GM21737 (cell line): ENCODE results near the gene FOCAD.

Source experiments
- ATAC-seq: cut with Tn5 transposase; IDR thresholded peaks from one replicate; pipeline ENCODE4 v1.9.1; 2021; ENCODE audit warnings: mild to moderate bottlenecking, moderate library complexity; ENCODE audit not compliant: unreplicated experiment

The FOCAD gene

GRCh38 chr9:20681467-20681866, 2.6 kb upstream of the FOCAD start:
- no peak for ATAC-seq

DNA sequence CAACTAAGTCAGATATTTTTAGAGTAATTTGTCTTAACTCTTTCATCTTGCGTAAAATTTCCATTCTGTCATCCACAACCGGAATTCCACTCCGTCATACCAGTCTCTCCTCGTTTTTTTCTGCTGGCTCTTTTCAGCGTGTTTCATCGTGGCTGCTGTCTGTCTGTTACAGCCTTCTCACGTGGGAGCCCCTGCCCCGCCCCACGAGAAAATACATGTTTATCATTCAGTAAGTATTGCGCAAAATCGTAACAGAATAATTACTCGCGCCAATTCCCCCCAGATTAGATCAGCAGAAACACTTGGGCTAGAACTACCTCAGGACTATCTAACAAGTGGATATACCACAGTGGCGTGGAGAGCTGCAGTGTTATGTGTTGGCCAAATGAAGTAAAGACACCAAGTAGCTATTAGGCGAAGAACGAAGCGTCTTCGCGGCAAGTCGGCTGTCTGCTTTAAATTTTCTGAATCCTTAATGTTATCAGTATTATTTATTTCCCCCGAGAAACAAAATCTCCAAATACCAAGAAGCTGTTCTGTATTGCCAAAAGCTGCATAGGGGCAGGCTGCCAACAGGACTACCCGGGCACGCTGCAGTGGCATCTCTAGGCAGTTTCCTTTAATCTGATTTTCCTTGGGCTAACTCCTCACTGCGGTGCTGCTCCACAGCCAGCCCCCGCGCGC, 566 bp upstream of the FOCAD start:
- ATAC-seq: peak; percentile 8

DNA sequence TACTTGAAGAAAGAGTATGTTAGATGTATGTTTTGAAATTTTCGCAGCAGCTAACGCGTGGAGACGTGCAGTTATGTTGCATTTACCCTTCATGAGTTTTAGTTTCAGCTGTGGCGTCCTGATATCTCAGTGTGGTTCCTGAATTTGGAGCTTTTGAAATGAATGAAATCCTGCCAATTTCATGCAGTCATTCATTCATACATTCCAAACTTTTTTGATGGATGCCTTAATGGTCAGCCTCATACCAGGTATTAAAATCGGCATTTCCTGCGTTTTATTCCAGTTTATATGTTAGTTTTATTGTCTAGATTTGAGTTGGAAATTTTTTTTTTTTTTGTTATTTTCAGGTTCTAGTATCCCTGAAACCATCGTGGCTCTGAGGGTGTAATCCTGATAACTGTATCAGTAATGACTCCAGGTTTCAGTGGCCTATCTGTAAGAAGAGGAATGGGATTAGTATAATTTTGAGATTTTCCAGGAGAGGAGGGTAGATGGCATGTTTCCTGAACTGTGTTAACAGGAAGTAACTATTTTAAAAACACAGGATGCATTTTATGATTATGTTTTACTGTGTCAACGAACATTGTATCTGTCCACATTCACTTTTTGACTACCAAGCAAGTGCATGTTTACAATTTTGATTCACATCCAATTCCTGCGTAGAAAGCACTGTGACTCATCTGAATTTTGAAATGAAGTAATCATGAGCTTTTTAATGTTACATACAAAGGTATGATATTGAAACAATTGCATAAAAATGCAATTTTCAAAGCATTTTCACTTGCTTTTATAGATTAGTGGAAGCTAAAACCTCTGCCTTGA, 1.0 kb downstream of the FOCAD start:
- no peak for ATAC-seq

DNA sequence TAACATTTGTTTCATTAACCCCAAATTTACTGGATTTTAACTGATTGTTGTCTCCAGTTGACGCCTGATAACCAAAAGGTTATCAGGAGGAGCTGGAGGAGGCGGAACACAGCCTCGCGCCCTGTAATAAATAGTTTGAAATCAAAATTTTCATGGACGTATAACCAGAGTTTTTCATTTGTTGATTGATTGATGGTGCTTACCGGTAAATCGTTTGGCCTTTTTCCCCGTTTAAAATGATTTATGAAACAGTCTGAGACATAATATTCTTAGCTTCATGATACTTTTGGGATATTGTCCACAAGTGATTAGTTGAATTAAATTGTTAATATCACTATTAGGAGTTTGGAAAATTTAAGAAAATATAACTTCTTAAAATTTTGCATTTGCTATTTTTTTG, 1.7 kb downstream of the FOCAD start:
- no peak for ATAC-seq

DNA sequence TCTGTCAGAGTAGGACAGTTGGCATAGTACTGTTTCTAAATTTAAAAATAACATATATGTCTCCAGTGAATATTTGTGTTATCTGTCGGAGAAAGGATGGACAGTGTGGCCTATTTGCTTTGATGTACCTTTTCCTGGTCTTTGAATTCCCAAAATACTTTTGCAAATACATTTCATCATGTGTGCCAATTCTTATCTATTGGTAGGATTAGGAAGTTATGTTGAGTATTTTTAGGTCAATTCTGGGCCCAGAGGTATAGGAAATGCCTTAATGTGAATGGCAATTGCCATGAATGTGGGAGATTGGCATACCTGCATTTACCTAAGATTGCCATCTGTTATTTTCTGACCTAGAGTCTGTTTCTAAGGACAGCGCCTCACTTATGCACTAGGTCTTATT, 5.8 kb downstream of the FOCAD start:
- ATAC-seq: no peak

- no peak for ATAC-seq
These were observed 8.5 kb downstream of the FOCAD start for GRCh38 chr9:20692554-20692953.

- no peak for ATAC-seq
These were observed 9.0 kb downstream of the FOCAD start for GRCh38 chr9:20693068-20693467.

- ATAC-seq: no peak
These were observed 10.2 kb downstream of the FOCAD start for GRCh38 chr9:20694248-20694647.

DNA sequence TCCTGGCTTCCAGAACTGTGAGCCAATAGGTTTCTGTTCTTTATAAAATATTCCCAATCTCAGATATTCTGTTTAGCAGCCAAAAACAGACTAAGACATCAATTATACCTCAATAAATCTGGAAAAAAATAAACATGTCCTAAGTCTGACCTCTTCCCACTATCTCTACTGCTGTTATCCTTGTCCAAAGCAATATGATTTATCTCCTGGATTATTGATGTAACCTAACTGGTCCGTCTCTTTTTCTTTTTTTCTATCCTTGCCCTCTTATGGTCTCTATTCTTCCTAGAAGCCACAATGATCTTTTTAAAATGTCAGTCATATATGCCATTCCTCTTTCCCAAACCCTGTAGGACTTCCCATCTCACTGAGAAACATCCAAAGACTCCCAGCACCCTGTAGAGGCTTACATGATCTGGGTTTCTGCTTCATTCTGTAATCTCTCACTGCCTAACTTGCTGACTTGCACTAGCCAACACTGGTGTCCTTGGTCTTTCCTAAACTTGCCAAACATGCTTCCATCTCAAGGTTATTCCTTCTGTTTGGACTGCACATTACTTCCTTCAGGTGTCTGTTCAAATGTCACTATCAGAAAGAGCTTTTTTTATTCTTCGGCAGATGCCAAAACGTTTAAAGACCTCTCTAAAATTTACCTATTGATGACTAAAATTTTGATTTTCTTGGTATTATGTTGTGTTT, 13.1 kb downstream of the FOCAD start:
- no peak for ATAC-seq

- no peak for ATAC-seq
These were observed 14.7 kb downstream of the FOCAD start for GRCh38 chr9:20698782-20699181.

DNA sequence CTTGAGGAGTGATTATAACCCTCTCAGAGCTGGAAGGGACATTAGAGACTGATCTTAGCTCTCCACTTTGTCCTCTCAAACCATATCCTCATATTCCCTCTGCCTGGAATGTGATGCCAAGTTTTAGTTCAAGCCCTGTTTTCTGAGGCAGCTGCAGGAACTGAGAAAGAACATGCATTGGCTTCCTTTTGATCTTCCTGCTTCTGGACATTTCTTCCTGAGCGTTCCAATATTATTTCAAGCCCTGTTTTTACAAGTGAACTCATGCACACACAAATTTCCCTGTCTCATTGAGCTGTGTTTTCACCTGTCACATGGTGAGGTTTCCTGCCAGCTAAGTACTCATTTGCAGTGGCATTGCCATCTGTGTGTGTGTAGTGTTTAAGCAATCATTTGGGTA, 17.0 kb downstream of the FOCAD start:
- no peak for ATAC-seq

- no peak for ATAC-seq
These were observed 18.5 kb downstream of the FOCAD start for GRCh38 chr9:20702570-20702969.

GRCh38 chr9:20703146-20703545, 19.1 kb downstream of the FOCAD start:
- ATAC-seq: no peak

- ATAC-seq: no peak
These were observed 23.6 kb downstream of the FOCAD start for GRCh38 chr9:20707708-20708107.

- ATAC-seq: no peak
These were observed 29.1 kb downstream of the FOCAD start for GRCh38 chr9:20713172-20713571.

DNA sequence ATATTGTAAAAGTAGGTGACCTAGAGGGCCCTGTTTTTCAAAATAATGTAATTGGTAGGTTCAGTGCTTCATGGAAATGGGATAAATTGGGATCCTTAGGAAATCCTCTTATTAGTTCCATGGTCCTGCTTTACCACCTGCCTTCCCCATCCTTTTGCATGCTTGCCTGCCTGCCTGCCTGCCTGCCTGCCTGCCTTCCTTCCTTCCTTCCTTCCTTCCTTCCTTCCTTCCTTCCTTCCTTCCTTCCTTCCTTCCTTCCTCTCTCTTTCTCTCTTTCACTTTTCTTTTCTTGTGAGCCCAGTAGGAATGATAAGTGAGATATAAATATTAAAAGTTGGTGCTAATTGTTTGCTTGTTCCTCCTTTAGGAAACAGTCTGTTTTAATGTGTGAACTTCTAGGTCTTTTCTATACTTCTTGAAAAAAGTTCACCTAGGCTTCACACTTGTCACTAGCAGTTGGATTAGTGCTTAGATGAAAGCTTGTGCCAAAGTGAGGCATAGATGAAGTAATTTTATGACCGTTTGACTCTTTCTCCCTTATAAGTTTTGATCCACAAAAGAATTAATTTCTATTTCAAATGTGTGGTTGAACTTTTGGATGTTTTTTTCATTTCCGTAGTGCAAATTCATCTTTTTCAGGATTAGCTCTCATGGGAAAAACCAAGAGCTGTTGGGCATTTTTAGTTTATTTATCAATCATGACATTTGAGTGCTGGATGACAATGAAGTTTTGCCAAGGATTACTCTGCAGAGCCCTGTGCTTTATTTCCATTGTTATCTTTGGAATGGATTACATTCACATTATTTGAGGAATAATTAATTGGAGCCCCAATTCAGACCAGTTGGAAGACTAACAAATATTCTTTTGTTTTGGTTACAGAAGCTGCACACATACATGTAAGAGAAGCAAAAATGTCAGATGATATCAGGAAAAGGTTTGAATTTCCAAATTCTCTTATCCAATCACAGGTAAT, 30.7 kb downstream of the FOCAD start:
- ATAC-seq: no peak

DNA sequence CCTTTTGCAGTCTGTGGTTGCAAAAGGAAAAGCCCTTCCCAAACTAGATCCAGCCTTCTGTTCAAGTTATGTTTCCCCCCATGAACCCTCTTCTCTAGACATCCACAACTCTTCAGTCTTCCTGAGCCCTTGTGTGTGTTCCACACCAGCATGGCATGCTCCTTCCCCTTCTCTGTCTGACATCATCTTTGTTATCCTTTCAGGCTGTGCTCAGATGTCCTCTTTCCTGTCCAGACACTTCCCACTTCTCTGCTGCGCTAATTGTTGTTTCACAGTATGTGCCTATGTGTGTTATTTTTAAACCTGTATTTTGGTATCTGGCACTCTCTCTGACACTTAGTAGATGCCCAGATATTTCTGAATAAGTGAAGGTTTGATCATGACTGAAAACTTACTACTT, 38.2 kb downstream of the FOCAD start:
- no peak for ATAC-seq

GRCh38 chr9:20725675-20726074, 41.6 kb downstream of the FOCAD start:
- ATAC-seq: no peak

- ATAC-seq: no peak
These were observed 42.1 kb downstream of the FOCAD start for GRCh38 chr9:20726144-20726543.

GRCh38 chr9:20728493-20729220, 44.6 kb downstream of the FOCAD start:
- no peak for ATAC-seq
